Left ventricle myocardium inferior (tissue), 1 donor: ENCODE data around the gene CPSF2. TPM values are rescaled to one million over a fixed set of nuclear protein-coding genes. Genes with fewer than 3 reads are reported as not detected.

ENCODE experiments used
- DNase-seq: peaks from one replicate; pipeline ENCODE4 v3.0.0-alpha.2; 2020
- H3K27ac ChIP-seq: fragments of 200-600 bp; replicated peaks from 2 replicates; pipeline ENCODE4 v1.8.0; 2021
- H3K27me3 ChIP-seq: fragments of 200-600 bp; 2 replicates; pipeline ENCODE4 v1.8.0; 2021; ENCODE audit warnings: low read depth
- H3K36me3 ChIP-seq: fragments of 200-600 bp; 2 replicates; pipeline ENCODE4 v1.8.0; 2021
- H3K4me1 ChIP-seq: fragments of 200-600 bp; 2 replicates; pipeline ENCODE4 v1.8.0; 2021
- H3K4me3 ChIP-seq: fragments of 200-600 bp; 2 replicates; pipeline ENCODE4 v1.8.0; 2021; ENCODE audit warnings: mild to moderate bottlenecking, moderate library complexity
- H3K9me3 ChIP-seq: fragments of 200-600 bp; replicated peaks from 2 replicates; pipeline ENCODE4 v1.8.0; 2021
- CTCF ChIP-seq: fragments of 200-600 bp; IDR thresholded peaks from 2 replicates; pipeline ENCODE4 v1.8.0; 2021; ENCODE audit warnings: antibody characterized with exemption, mild to moderate bottlenecking, borderline replicate concordance
- intact Hi-C: fragments of 100-400 bp; cut with micrococcal nuclease; formaldehyde crosslinking; loops from one replicate; pipeline ENCODE4 v1.11.0; 2022
- long read RNA-seq: library from polyadenylated mRNA; unstranded; transcript quantifications from one replicate; pipeline ENCODE4 v2.0.0, GENCODE V29; 2021
- total RNA-seq: library from RNA; stranded (reverse); fragmentation: NEBNext Ultra II Directional; extraction: Animal tissue kit (Norgen Biotek cat#: 25700); gene quantifications from one replicate; pipeline ENCODE4 v1.2.1, GENCODE V29; 2021
- donor health status: DM: no; HTN: yes; CAD: no; lungs with severe emphysema.

The CPSF2 gene
- total RNA-seq: 41.4 TPM
- long read RNA-seq, full-length matches to known transcripts: 3 of 11 reads
- long read RNA-seq, partial matches to known transcripts: 7 of 11 reads
- long read RNA-seq, other reads (novel, unspliced or antisense): 1 of 11 reads

DNA sequence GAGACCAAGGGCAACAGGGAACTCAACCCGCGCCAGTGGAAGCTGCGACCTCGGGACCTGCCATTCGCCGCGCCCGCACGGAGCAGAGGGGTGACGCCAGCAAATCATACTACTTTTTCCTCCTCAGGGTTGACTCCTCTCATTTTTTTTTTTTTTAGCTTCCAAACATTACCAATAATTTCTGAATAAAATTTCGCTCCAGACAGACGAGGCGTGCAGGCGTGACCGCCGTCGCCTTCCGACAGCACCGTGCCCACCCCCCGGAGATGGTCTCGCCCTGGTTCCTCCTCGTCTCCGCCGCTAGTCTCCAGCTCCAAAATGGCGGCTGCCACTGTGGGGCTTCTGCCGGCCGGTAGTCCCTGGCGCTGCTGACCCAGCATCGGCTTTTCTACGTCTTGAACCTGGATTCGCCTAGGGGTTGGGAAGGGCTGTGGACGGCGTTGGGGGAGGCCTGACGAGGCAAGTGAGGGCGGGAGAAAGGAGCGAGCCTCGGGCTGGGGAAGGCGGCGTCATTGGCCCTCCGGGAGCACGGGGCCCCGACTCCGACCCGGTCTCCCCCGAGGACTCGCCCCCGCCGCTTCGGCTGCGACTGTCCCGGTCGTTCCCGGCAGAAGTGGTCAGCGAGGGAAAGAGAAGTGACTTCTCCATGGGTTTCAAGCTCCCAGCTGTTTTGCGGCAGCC lies at the start of gene CPSF2, which contains the start of gene NDUFB1:
CPSF2 (plus strand) TSS at position 300 of the 681 bp plus-strand sequence. CDS start 9,016 bp downstream, outside the sequence.
NDUFB1 (minus strand) TSS at position 37 of the 681 bp plus-strand sequence. CDS start 4,069 bp downstream, outside the sequence.
- no peaks in the 10 kb centered on the region for H3K9me3 ChIP-seq
- H3K4me1 ChIP-seq: peaks cover 84% of the 10 kb centered on the region
- peaks cover 33% of the 10 kb centered on the region for H3K36me3 ChIP-seq
- peak within 1 kb of the TSS; percentile 99 for H3K27ac ChIP-seq
- DNase-seq: peak; percentile 90
- H3K27me3 ChIP-seq: no peaks in the 10 kb centered on the region
- H3K4me3 ChIP-seq: peak within 1 kb of the TSS; percentile 97
- TF ChIP-seq CTCF: peak; percentile 17
- intact Hi-C loops: no loop called here

DNA sequence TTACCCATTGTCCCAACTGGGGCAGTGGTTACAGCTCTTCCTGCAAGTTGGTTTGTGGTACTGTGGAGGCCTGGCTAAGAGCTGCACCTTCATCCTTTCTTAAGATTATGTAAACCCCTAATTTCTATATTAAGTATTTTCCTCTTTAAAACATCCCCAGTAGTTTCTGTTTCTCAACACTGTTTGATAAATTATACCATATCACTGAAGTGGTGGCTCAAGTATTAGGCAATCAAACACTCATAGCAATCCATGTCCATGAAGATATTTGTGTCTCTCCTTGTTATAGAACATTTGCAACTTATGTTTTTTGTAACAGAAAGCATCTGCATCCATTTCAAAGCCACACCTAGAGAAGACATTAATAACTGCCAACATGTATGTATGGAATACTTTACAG lies 47.2 kb upstream of the CPSF2 start:
- Histone ChIP-seq H3K27me3 (no peaks in the 10 kb centered on the region), H3K36me3 (peaks cover 86% of the 10 kb centered on the region), H3K9me3 (no peaks in the 10 kb centered on the region), H3K27ac (no peak overlapping the region), H3K4me1 (no peaks in the 10 kb centered on the region), H3K4me3 (no peak overlapping the region)
- no peak for TF ChIP-seq CTCF
- intact Hi-C loops: no loop called here
- no peak for DNase-seq

GRCh38 chr14:92088494-92088893 lies 33.3 kb upstream of the CPSF2 start:
- no peak for DNase-seq
- intact Hi-C loops: no loop called here
- no peaks in the 10 kb centered on the region for H3K27me3 ChIP-seq
- no peaks in the 10 kb centered on the region for H3K9me3 ChIP-seq
- TF ChIP-seq CTCF: no peak
- no peak overlapping the region for H3K4me3 ChIP-seq
- H3K36me3 ChIP-seq: peaks cover 86% of the 10 kb centered on the region
- no peaks in the 10 kb centered on the region for H3K4me1 ChIP-seq
- no peak overlapping the region for H3K27ac ChIP-seq

- Histone ChIP-seq H3K9me3 (no peaks in the 10 kb centered on the region), H3K4me1 (no peaks in the 10 kb centered on the region), H3K27me3 (no peaks in the 10 kb centered on the region), H3K27ac (no peak overlapping the region), H3K36me3 (peaks cover 67% of the 10 kb centered on the region), H3K4me3 (no peak overlapping the region)
- intact Hi-C loops: no loop called here
- peak; percentile 29 for TF ChIP-seq CTCF
- no peak for DNase-seq
Measured at GRCh38 chr14:92093320-92093719, 28.4 kb upstream of the CPSF2 start.

DNA sequence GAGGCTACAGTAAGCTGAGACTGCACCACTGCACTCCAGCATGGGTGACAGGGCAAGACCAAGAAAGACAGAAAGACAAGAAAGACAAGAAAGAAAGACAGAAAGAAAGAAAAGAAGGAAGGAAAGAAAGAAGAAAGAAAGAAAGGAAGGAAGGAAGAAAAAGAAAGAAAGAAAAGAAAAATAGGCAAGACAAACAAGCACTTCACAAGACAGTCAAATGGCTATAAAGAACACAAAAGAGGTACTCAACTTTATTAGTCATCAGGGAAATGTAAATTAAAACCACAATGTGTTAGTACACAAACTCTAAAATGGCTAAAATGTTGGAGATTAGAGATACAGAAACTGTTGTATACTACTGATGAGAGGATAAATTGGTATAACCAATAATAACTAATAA lies 22.0 kb upstream of the CPSF2 start:
- intact Hi-C loops: no loop called here
- Histone ChIP-seq H3K27me3 (no peaks in the 10 kb centered on the region), H3K36me3 (peaks cover 16% of the 10 kb centered on the region), H3K27ac (no peak overlapping the region), H3K4me3 (no peak overlapping the region), H3K4me1 (peaks cover 39% of the 10 kb centered on the region), H3K9me3 (no peaks in the 10 kb centered on the region)
- TF ChIP-seq CTCF: no peak
- no peak for DNase-seq
